ENCODE results near the gene ZFPL1. TPM values are rescaled to one million over a fixed set of nuclear protein-coding genes. Genes with fewer than 3 reads are reported as not detected.

The ZFPL1 gene
- total and polyA plus RNA-seq, 9 of the 15 experiments (the other 6 are each of a cell fraction or from before 2014, with no cell fraction given), result 3.7 to 37.5 (median 22.7) TPM

DNA sequence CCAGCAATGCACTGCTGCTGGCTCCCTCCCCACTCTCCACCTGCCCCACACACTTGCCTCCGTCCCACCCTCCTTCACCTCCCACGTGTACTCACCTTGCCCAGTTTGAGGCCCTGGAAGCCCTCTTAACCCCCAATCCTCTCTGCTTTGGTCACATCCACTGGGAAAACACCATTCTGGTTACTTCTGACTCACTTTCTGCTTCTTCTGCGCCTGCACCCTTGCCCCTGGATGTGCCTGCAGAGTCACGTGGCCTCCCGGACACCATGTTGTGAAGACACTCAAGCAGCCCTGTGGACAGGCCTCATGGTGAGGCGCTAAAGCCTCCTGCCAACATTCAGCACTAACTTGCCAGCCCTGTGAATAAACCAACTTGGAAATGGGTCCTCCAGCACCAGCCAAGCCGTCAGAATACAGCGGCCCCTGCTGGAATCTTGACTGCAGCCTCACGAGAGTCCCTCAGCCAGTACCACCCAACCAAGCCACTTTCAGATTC, 23.1 kb upstream of the ZFPL1 start (continued):
- TF ChIP-seq, protein P1, sequence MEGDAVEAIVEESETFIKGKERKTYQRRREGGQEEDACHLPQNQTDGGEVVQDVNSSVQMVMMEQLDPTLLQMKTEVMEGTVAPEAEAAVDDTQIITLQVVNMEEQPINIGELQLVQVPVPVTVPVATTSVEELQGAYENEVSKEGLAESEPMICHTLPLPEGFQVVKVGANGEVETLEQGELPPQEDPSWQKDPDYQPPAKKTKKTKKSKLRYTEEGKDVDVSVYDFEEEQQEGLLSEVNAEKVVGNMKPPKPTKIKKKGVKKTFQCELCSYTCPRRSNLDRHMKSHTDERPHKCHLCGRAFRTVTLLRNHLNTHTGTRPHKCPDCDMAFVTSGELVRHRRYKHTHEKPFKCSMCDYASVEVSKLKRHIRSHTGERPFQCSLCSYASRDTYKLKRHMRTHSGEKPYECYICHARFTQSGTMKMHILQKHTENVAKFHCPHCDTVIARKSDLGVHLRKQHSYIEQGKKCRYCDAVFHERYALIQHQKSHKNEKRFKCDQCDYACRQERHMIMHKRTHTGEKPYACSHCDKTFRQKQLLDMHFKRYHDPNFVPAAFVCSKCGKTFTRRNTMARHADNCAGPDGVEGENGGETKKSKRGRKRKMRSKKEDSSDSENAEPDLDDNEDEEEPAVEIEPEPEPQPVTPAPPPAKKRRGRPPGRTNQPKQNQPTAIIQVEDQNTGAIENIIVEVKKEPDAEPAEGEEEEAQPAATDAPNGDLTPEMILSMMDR (IDR thresholded peaks at IDR 0.05 in 2 of 3, conservative IDR thresholded peaks at IDR 0.05 in 1 of 3; ENCODE audit: insufficient read depth in 2 of 3, low read depth in 1 of 3, low read length in 3 of 3), result peak; percentile 69 to 73 (median 72)
- TF ChIP-seq C11orf30 (IDR thresholded peaks at IDR 0.05; ENCODE audit: low read depth) (no peak), SMARCA4 (IDR thresholded peaks at IDR 0.05) (0 out of 2 replicates have a peak, but pooled peaks have one; percentile 27), SIN3B (IDR thresholded peaks at IDR 0.05; ENCODE audit: low read depth) (no peak), KLF1 (tag; IDR thresholded peaks at IDR 0.05) (0 out of 2 replicates have a peak, but pooled peaks have one; percentile 9), OTX1 (CRISPR knock-in tag; IDR thresholded peaks at IDR 0.05) (peak; percentile 70; the same call in 1 of the 2 replicates), SMAD2 (IDR thresholded peaks at IDR 0.05; ENCODE audit: low read depth, low read length) (no peak), RBM17 (IDR thresholded peaks at IDR 0.05; ENCODE audit: borderline replicate concordance, low read depth, low read length) (no peak), ZNF121 (CRISPR knock-in tag; conservative IDR thresholded peaks at IDR 0.05) (no peak)
- TF ChIP-seq, protein P2, sequence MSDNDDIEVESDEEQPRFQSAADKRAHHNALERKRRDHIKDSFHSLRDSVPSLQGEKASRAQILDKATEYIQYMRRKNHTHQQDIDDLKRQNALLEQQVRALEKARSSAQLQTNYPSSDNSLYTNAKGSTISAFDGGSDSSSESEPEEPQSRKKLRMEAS (CRISPR knock-in tag; IDR thresholded peaks at IDR 0.05), result 0 out of 2 replicates have a peak, but pooled peaks have one; percentile 65
- TF ChIP-seq, protein P3, sequence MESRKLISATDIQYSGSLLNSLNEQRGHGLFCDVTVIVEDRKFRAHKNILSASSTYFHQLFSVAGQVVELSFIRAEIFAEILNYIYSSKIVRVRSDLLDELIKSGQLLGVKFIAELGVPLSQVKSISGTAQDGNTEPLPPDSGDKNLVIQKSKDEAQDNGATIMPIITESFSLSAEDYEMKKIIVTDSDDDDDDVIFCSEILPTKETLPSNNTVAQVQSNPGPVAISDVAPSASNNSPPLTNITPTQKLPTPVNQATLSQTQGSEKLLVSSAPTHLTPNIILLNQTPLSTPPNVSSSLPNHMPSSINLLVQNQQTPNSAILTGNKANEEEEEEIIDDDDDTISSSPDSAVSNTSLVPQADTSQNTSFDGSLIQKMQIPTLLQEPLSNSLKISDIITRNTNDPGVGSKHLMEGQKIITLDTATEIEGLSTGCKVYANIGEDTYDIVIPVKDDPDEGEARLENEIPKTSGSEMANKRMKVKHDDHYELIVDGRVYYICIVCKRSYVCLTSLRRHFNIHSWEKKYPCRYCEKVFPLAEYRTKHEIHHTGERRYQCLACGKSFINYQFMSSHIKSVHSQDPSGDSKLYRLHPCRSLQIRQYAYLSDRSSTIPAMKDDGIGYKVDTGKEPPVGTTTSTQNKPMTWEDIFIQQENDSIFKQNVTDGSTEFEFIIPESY (CRISPR knock-in tag; IDR thresholded peaks at IDR 0.05), result peak; percentile 59
- TF ChIP-seq, protein P4, sequence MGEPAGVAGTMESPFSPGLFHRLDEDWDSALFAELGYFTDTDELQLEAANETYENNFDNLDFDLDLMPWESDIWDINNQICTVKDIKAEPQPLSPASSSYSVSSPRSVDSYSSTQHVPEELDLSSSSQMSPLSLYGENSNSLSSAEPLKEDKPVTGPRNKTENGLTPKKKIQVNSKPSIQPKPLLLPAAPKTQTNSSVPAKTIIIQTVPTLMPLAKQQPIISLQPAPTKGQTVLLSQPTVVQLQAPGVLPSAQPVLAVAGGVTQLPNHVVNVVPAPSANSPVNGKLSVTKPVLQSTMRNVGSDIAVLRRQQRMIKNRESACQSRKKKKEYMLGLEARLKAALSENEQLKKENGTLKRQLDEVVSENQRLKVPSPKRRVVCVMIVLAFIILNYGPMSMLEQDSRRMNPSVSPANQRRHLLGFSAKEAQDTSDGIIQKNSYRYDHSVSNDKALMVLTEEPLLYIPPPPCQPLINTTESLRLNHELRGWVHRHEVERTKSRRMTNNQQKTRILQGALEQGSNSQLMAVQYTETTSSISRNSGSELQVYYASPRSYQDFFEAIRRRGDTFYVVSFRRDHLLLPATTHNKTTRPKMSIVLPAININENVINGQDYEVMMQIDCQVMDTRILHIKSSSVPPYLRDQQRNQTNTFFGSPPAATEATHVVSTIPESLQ (CRISPR knock-in tag; IDR thresholded peaks at IDR 0.05), result no peak
- TF ChIP-seq, protein P5, sequence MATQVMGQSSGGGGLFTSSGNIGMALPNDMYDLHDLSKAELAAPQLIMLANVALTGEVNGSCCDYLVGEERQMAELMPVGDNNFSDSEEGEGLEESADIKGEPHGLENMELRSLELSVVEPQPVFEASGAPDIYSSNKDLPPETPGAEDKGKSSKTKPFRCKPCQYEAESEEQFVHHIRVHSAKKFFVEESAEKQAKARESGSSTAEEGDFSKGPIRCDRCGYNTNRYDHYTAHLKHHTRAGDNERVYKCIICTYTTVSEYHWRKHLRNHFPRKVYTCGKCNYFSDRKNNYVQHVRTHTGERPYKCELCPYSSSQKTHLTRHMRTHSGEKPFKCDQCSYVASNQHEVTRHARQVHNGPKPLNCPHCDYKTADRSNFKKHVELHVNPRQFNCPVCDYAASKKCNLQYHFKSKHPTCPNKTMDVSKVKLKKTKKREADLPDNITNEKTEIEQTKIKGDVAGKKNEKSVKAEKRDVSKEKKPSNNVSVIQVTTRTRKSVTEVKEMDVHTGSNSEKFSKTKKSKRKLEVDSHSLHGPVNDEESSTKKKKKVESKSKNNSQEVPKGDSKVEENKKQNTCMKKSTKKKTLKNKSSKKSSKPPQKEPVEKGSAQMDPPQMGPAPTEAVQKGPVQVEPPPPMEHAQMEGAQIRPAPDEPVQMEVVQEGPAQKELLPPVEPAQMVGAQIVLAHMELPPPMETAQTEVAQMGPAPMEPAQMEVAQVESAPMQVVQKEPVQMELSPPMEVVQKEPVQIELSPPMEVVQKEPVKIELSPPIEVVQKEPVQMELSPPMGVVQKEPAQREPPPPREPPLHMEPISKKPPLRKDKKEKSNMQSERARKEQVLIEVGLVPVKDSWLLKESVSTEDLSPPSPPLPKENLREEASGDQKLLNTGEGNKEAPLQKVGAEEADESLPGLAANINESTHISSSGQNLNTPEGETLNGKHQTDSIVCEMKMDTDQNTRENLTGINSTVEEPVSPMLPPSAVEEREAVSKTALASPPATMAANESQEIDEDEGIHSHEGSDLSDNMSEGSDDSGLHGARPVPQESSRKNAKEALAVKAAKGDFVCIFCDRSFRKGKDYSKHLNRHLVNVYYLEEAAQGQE (IDR thresholded peaks at IDR 0.05; ENCODE audit: borderline replicate concordance), result peak; percentile 60; the same call in 1 of the 2 replicates
- TF ChIP-seq, protein P5 (CRISPR knock-in tag; IDR thresholded peaks at IDR 0.05; ENCODE audit: low read depth), result no peak

All from K562 (cell line).